HEK293 (cell line): ENCODE data around the gene RAB9B.

Source experiments
- BCL11A ChIP-seq: fragments of 450-650 bp; formaldehyde crosslinking; IDR thresholded peaks from 2 replicates; pipeline ENCODE4 v1.5.1; 2016; ENCODE audit warnings: low read depth, missing biosample characterization, missing genetic modification characterization
- BCL6B ChIP-seq: fragments of 450-650 bp; formaldehyde crosslinking; IDR thresholded peaks from 2 replicates; pipeline ENCODE4 v1.5.1; 2017; ENCODE audit warnings: missing biosample characterization, missing genetic modification characterization
- EGR2 ChIP-seq: fragments of 450-650 bp; formaldehyde crosslinking; IDR thresholded peaks from 2 replicates; pipeline ENCODE4 v1.5.1; 2016; ENCODE audit warnings: low read depth, missing biosample characterization, missing genetic modification characterization
- GLIS1 ChIP-seq: fragments of 450-650 bp; formaldehyde crosslinking; IDR thresholded peaks from 2 replicates; pipeline ENCODE4 v1.5.1; 2016; ENCODE audit warnings: missing biosample characterization, missing genetic modification characterization
- GLIS2 ChIP-seq: fragments of 450-650 bp; formaldehyde crosslinking; IDR thresholded peaks from 2 replicates; pipeline ENCODE4 v1.5.1; 2016; ENCODE audit warnings: missing biosample characterization, missing genetic modification characterization
- HOXD13 ChIP-seq: sonication (generic); formaldehyde crosslinking; IDR thresholded peaks from 2 replicates; pipeline ENCODE4 v1.8.0; 2022; ENCODE audit warnings: missing genetic modification reagents, borderline replicate concordance
- MEIS1 ChIP-seq: sonication (generic); formaldehyde crosslinking; IDR thresholded peaks from 2 replicates; pipeline ENCODE4 v1.8.1; 2022; ENCODE audit warnings: missing genetic modification reagents, mild to moderate bottlenecking, borderline replicate concordance
- RBAK ChIP-seq: fragments of 450-650 bp; formaldehyde crosslinking; IDR thresholded peaks from 2 replicates; pipeline ENCODE4 v1.5.1; 2016; ENCODE audit warnings: missing biosample characterization, missing genetic modification characterization
- SETDB1 ChIP-seq: IDR thresholded peaks from one replicate; pipeline ENCODE4 v1.6.1; 2017; ENCODE audit warnings: mild to moderate bottlenecking, low read length, moderate library complexity, mixed read lengths; ENCODE audit not compliant: insufficient read length
- SP3 ChIP-seq: fragments of 450-650 bp; formaldehyde crosslinking; IDR thresholded peaks from 2 replicates; pipeline ENCODE4 v1.5.1; 2016; ENCODE audit warnings: missing biosample characterization, missing genetic modification characterization
- SP7 ChIP-seq: fragments of 450-650 bp; formaldehyde crosslinking; IDR thresholded peaks from 2 replicates; pipeline ENCODE4 v1.5.1; 2016; ENCODE audit warnings: missing biosample characterization, missing genetic modification characterization
- TCF7L2 ChIP-seq: IDR thresholded peaks from 2 replicates; pipeline ENCODE4 v1.6.1; 2011; ENCODE audit warnings: low read depth, mild to moderate bottlenecking, inconsistent platforms, low read length, moderate library complexity, borderline replicate concordance
- ZBTB17 ChIP-seq: fragments of 450-650 bp; formaldehyde crosslinking; IDR thresholded peaks from 2 replicates; pipeline ENCODE4 v1.5.1; 2016; ENCODE audit warnings: missing biosample characterization, missing genetic modification characterization
- ZBTB20 ChIP-seq: fragments of 450-650 bp; formaldehyde crosslinking; IDR thresholded peaks from 2 replicates; pipeline ENCODE4 v1.5.1; 2016; ENCODE audit warnings: missing biosample characterization, missing genetic modification characterization
- ZFP69B ChIP-seq: fragments of 450-650 bp; formaldehyde crosslinking; IDR thresholded peaks from 2 replicates; pipeline ENCODE4 v1.5.1; 2016; ENCODE audit warnings: missing biosample characterization, missing genetic modification characterization
- ZNF112 ChIP-seq: fragments of 450-650 bp; formaldehyde crosslinking; IDR thresholded peaks from 2 replicates; pipeline ENCODE4 v1.5.0; 2017; ENCODE audit warnings: missing biosample characterization, missing genetic modification characterization
- ZNF114 ChIP-seq: fragments of 450-650 bp; formaldehyde crosslinking; IDR thresholded peaks from 2 replicates; pipeline ENCODE4 v1.5.0; 2017; ENCODE audit warnings: missing biosample characterization, missing genetic modification characterization
- ZNF121 ChIP-seq: fragments of 450-650 bp; formaldehyde crosslinking; IDR thresholded peaks from 2 replicates; pipeline ENCODE4 v1.5.1; 2016; ENCODE audit warnings: missing biosample characterization, missing genetic modification characterization
- ZNF140 ChIP-seq: fragments of 450-650 bp; formaldehyde crosslinking; IDR thresholded peaks from 2 replicates; pipeline ENCODE4 v1.5.1; 2016; ENCODE audit warnings: missing biosample characterization, missing genetic modification characterization
- ZNF19 ChIP-seq: fragments of 450-650 bp; formaldehyde crosslinking; IDR thresholded peaks from 2 replicates; pipeline ENCODE4; 2016; ENCODE audit warnings: missing biosample characterization, missing genetic modification characterization, low read depth
- ZNF214 ChIP-seq: fragments of 450-650 bp; formaldehyde crosslinking; IDR thresholded peaks from 2 replicates; pipeline ENCODE4 v1.5.1; 2017; ENCODE audit warnings: missing biosample characterization, mild to moderate bottlenecking, missing genetic modification characterization, borderline replicate concordance
- ZNF239 ChIP-seq: fragments of 450-650 bp; formaldehyde crosslinking; IDR thresholded peaks from 2 replicates; pipeline ENCODE4 v1.5.1; 2016; ENCODE audit warnings: missing biosample characterization, missing genetic modification characterization
- ZNF24 ChIP-seq: fragments of 450-650 bp; formaldehyde crosslinking; IDR thresholded peaks from 2 replicates; pipeline ENCODE4 v1.5.1; 2016; ENCODE audit warnings: missing biosample characterization, missing genetic modification characterization
- ZNF311 ChIP-seq: fragments of 450-650 bp; formaldehyde crosslinking; IDR thresholded peaks from 2 replicates; pipeline ENCODE4 v1.5.1; 2017; ENCODE audit warnings: missing biosample characterization, missing genetic modification characterization, borderline replicate concordance
- ZNF473 ChIP-seq: fragments of 450-650 bp; formaldehyde crosslinking; IDR thresholded peaks from 2 replicates; pipeline ENCODE4 v1.5.1; 2017; ENCODE audit warnings: missing biosample characterization, missing genetic modification characterization
- ZNF513 ChIP-seq: fragments of 450-650 bp; IDR thresholded peaks from 2 replicates; pipeline ENCODE4 v1.5.1; 2018; ENCODE audit warnings: missing biosample characterization, missing genetic modification characterization
- ZNF514 ChIP-seq: fragments of 450-650 bp; formaldehyde crosslinking; IDR thresholded peaks from 2 replicates; pipeline ENCODE4 v1.5.1; 2016; ENCODE audit warnings: missing biosample characterization, missing genetic modification characterization
- ZNF544 ChIP-seq: fragments of 450-650 bp; formaldehyde crosslinking; IDR thresholded peaks from 2 replicates; pipeline ENCODE4 v1.5.0; 2017; ENCODE audit warnings: missing biosample characterization, missing genetic modification characterization
- ZNF555 ChIP-seq: fragments of 450-650 bp; formaldehyde crosslinking; conservative IDR thresholded peaks from 2 replicates; pipeline ENCODE4 v1.5.1; 2017; ENCODE audit warnings: missing biosample characterization, mild to moderate bottlenecking, missing genetic modification characterization, inconsistent platforms
- ZNF560 ChIP-seq: fragments of 450-650 bp; formaldehyde crosslinking; IDR thresholded peaks from 2 replicates; pipeline ENCODE4 v1.5.1; 2017; ENCODE audit warnings: missing biosample characterization, missing genetic modification characterization, borderline replicate concordance
- ZNF707 ChIP-seq: fragments of 450-650 bp; formaldehyde crosslinking; IDR thresholded peaks from 2 replicates; pipeline ENCODE4 v1.5.1; 2016; ENCODE audit warnings: missing biosample characterization, missing genetic modification characterization
- ZNF768 ChIP-seq: fragments of 450-650 bp; formaldehyde crosslinking; IDR thresholded peaks from 2 replicates; pipeline ENCODE4 v1.5.1; 2018; ENCODE audit warnings: missing biosample characterization, mild to moderate bottlenecking, missing genetic modification characterization
- ZNF777 ChIP-seq: fragments of 450-650 bp; formaldehyde crosslinking; IDR thresholded peaks from 2 replicates; pipeline ENCODE4 v1.5.1; 2017; ENCODE audit warnings: missing biosample characterization, missing genetic modification characterization, borderline replicate concordance
- ZNF785 ChIP-seq: fragments of 450-650 bp; formaldehyde crosslinking; IDR thresholded peaks from 2 replicates; pipeline ENCODE4 v1.5.1; 2016; ENCODE audit warnings: missing biosample characterization, missing genetic modification characterization
- ZNF791 ChIP-seq: fragments of 450-650 bp; formaldehyde crosslinking; IDR thresholded peaks from 2 replicates; pipeline ENCODE4 v1.5.1; 2016; ENCODE audit warnings: missing biosample characterization, missing genetic modification characterization
- TF ChIP-seq, protein P1 (sequence below): fragments of 450-650 bp; formaldehyde crosslinking; IDR thresholded peaks from 2 replicates; pipeline ENCODE4 v1.5.1; 2017; ENCODE audit warnings: missing biosample characterization, missing genetic modification characterization
- TF ChIP-seq, protein P2 (sequence below): fragments of 450-650 bp; formaldehyde crosslinking; IDR thresholded peaks from 2 replicates; pipeline ENCODE4 v1.5.1; 2016; ENCODE audit warnings: missing biosample characterization, missing genetic modification characterization

The RAB9B gene

GRCh38 chrX:103831803-103832544 lies at the start of gene RAB9B (continued):
- TF ChIP-seq ZNF785 (tag by site-specific recombination) (no peak), BCL6B (no peak), ZNF239 (tag by site-specific recombination) (no peak), ZNF121 (no peak), ZNF544 (tag by site-specific recombination) (no peak), ZNF791 (tag by site-specific recombination) (no peak), ZNF777 (0 out of 2 replicates have a peak, but pooled peaks have one; percentile 42), GLIS2 (peak; percentile 65), ZNF214 (tag by site-specific recombination) (no peak), SETDB1 (no peak), ZNF19 (tag by site-specific recombination) (no peak), ZNF560 (tag by site-specific recombination) (no peak), RBAK (tag by site-specific recombination) (no peak), ZNF555 (no peak), SP3 (tag by site-specific recombination) (0 out of 2 replicates have a peak, but pooled peaks have one; percentile 31), ZFP69B (tag by site-specific recombination) (peak; percentile 49; the same call in 1 of the 2 replicates), ZNF112 (tag by site-specific recombination) (no peak), ZNF768 (no peak), HOXD13 (CRISPR knock-in tag) (no peak), GLIS1 (peak; percentile 60), ZNF514 (no peak), ZNF140 (tag by site-specific recombination) (no peak), ZNF114 (tag by site-specific recombination) (no peak), SP7 (tag by site-specific recombination) (no peak), ZNF311 (no peak), ZNF473 (tag by site-specific recombination) (no peak), BCL11A (tag by site-specific recombination) (no peak), MEIS1 (CRISPR knock-in tag) (no peak), ZNF24 (tag by site-specific recombination) (no peak), EGR2 (tag by site-specific recombination) (peak; percentile 6; the same call in 1 of the 2 replicates), ZBTB17 (tag by site-specific recombination) (peak; percentile 49), TCF7L2 (no peak; the same call in 1 of the 2 replicates), ZNF513 (tag by site-specific recombination) (no peak), ZBTB20 (tag by site-specific recombination) (no peak), ZNF707 (tag by site-specific recombination) (no peak)
- TF ChIP-seq, protein P1, sequence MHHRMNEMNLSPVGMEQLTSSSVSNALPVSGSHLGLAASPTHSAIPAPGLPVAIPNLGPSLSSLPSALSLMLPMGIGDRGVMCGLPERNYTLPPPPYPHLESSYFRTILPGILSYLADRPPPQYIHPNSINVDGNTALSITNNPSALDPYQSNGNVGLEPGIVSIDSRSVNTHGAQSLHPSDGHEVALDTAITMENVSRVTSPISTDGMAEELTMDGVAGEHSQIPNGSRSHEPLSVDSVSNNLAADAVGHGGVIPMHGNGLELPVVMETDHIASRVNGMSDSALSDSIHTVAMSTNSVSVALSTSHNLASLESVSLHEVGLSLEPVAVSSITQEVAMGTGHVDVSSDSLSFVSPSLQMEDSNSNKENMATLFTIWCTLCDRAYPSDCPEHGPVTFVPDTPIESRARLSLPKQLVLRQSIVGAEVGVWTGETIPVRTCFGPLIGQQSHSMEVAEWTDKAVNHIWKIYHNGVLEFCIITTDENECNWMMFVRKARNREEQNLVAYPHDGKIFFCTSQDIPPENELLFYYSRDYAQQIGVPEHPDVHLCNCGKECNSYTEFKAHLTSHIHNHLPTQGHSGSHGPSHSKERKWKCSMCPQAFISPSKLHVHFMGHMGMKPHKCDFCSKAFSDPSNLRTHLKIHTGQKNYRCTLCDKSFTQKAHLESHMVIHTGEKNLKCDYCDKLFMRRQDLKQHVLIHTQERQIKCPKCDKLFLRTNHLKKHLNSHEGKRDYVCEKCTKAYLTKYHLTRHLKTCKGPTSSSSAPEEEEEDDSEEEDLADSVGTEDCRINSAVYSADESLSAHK (tag by site-specific recombination): no peak
- TF ChIP-seq, protein P2, sequence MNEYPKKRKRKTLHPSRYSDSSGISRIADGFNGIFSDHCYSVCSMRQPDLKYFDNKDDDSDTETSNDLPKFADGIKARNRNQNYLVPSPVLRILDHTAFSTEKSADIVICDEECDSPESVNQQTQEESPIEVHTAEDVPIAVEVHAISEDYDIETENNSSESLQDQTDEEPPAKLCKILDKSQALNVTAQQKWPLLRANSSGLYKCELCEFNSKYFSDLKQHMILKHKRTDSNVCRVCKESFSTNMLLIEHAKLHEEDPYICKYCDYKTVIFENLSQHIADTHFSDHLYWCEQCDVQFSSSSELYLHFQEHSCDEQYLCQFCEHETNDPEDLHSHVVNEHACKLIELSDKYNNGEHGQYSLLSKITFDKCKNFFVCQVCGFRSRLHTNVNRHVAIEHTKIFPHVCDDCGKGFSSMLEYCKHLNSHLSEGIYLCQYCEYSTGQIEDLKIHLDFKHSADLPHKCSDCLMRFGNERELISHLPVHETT: no peak
